Caki2 (cell line): ENCODE data around the gene TRMT11. TPM values are rescaled to one million over a fixed set of nuclear protein-coding genes. Genes with fewer than 3 reads are reported as not detected.

Experiments used
- total RNA-seq: library from RNA; depleted of rRNA; stranded (reverse); fragments of >200 nt; shearing (Covaris generic); gene quantifications from 2 replicates; pipeline ENCODE4 v1.2.3, GENCODE V29; 2014; ENCODE audit warnings: low replicate concordance; rRNA removed

The TRMT11 gene
- total RNA-seq, 1 experiment from 2014 or later: 10.9 TPM

Other genes starting within 250 kb of the TRMT11 start
- 3.2 TPM in 2 replicates for gene HEY2, start 236.9 kb upstream of the TRMT11 start, total RNA-seq
- 25.9 and 36.1 TPM in 2 replicates for gene NCOA7, start 195.6 kb upstream of the TRMT11 start, total RNA-seq
- 5.5 and 6.6 TPM in 2 replicates for gene HINT3, start 29.8 kb upstream of the TRMT11 start, total RNA-seq